GM12801 (cell line): Measurements from ENCODE around the gene CDK15.

Experiments
- CTCF ChIP-seq: IDR thresholded peaks from one replicate; pipeline ENCODE4 v1.5.1; 2011; ENCODE audit warnings: control low read depth; ENCODE audit not compliant: insufficient read length; ENCODE audit errors: extremely low read depth

CDK15 gene

GRCh38 chr2:201837391-201837790 lies 31.1 kb downstream of the CDK15 start:
- TF ChIP-seq CTCF: no peak

GRCh38 chr2:201837824-201838431 lies 31.6 kb downstream of the CDK15 start:
- TF ChIP-seq CTCF: no peak

- no peak for TF ChIP-seq CTCF
These were observed 33.4 kb downstream of the CDK15 start for GRCh38 chr2:201839727-201840126.

- no peak for TF ChIP-seq CTCF
These were observed 34.4 kb downstream of the CDK15 start for GRCh38 chr2:201840726-201841125.

- TF ChIP-seq CTCF: no peak
These were observed 36.0 kb downstream of the CDK15 start for GRCh38 chr2:201842131-201842860.

GRCh38 chr2:201847481-201847880 lies 41.1 kb downstream of the CDK15 start:
- TF ChIP-seq CTCF: no peak

- TF ChIP-seq CTCF: no peak
These were observed 46.1 kb downstream of the CDK15 start for GRCh38 chr2:201852462-201852861.
